ENCODE measurements around the gene CEP112.

CEP112 gene

GRCh38 chr17:66056148-66056547 lies 135.8 kb downstream of the CEP112 start:
- DNase-seq: no peak

- DNase-seq: no peak
Observed at GRCh38 chr17:66054242-66054641, 137.7 kb downstream of the CEP112 start.

GRCh38 chr17:66044083-66044482 lies 147.8 kb downstream of the CEP112 start:
- DNase-seq: no peak

- DNase-seq: no peak
Observed at GRCh38 chr17:66043419-66043818, 148.5 kb downstream of the CEP112 start.

GRCh38 chr17:66040402-66040801 lies 151.5 kb downstream of the CEP112 start:
- no peak for DNase-seq

- DNase-seq: no peak
Observed at GRCh38 chr17:66038125-66038524, 153.8 kb downstream of the CEP112 start.

GRCh38 chr17:66037221-66037620 lies 154.7 kb downstream of the CEP112 start:
- no peak for DNase-seq

- no peak for DNase-seq
Observed at GRCh38 chr17:66032082-66032712, 159.7 kb downstream of the CEP112 start.

- no peak for DNase-seq
Observed at GRCh38 chr17:66025551-66025950, 166.4 kb downstream of the CEP112 start.

GRCh38 chr17:66021757-66022156 lies 170.2 kb downstream of the CEP112 start:
- no peak for DNase-seq

- no peak for DNase-seq
Observed at GRCh38 chr17:66018786-66019185, 173.1 kb downstream of the CEP112 start.

GRCh38 chr17:66016231-66016630 lies 175.7 kb downstream of the CEP112 start:
- DNase-seq: no peak

- DNase-seq: no peak
Observed at GRCh38 chr17:66008680-66009079, 183.3 kb downstream of the CEP112 start.

- no peak for DNase-seq
Observed at GRCh38 chr17:66006654-66007053, 185.3 kb downstream of the CEP112 start.

GRCh38 chr17:66002812-66003211 lies 189.1 kb downstream of the CEP112 start:
- no peak for DNase-seq

GRCh38 chr17:66002063-66002585 lies 189.8 kb downstream of the CEP112 start:
- no peak for DNase-seq

GRCh38 chr17:66000216-66000615 lies 191.7 kb downstream of the CEP112 start:
- no peak for DNase-seq

GRCh38 chr17:65998675-65999074 lies 193.3 kb downstream of the CEP112 start:
- no peak for DNase-seq

GRCh38 chr17:65994679-65995078 lies 197.3 kb downstream of the CEP112 start:
- DNase-seq: no peak

GRCh38 chr17:65994114-65994513 lies 197.8 kb downstream of the CEP112 start:
- no peak for DNase-seq

GRCh38 chr17:65990593-65990992 lies 201.3 kb downstream of the CEP112 start:
- DNase-seq: no peak

GRCh38 chr17:65988451-65988850 lies 203.5 kb downstream of the CEP112 start:
- no peak for DNase-seq

GRCh38 chr17:65987988-65988387 lies 203.9 kb downstream of the CEP112 start:
- DNase-seq: no peak

GRCh38 chr17:65985571-65985970 lies 206.4 kb downstream of the CEP112 start:
- no peak for DNase-seq

GRCh38 chr17:65984299-65984698 lies 207.6 kb downstream of the CEP112 start:
- DNase-seq: no peak

Data from midbrain (tissue), 1 donor.